Mesangial cell (primary cell): ENCODE results near the gene BRAT1. TPM values are rescaled to one million over a fixed set of nuclear protein-coding genes. Genes with fewer than 3 reads are reported as not detected.

Experiments used
- total RNA-seq: library from RNA; depleted of rRNA; stranded (reverse); fragments of >200 nt; gene quantifications from 2 replicates; pipeline ENCODE4 v1.2.3, GENCODE V29; 2015

BRAT1 gene
- 54.3 and 61.1 TPM in 2 replicates for total RNA-seq

GRCh38 chr7:2555121-2556052, at the start of gene BRAT1:
BRAT1 (minus strand) TSS chr7:2555524; CDS start chr7:2554431, 1,093 bp downstream.

GRCh38 chr7:2558629-2559282, 3.4 kb upstream of the BRAT1 start, which contains the start of gene IQCE:
IQCE (plus strand) TSS chr7:2558979; CDS start chr7:2559182, 203 bp downstream.

GRCh38 chr7:2519119-2519930, 36.0 kb downstream of the BRAT1 start, which contains the start of gene LFNG:
LFNG (plus strand) TSS chr7:2519774; CDS start chr7:2519862, 88 bp downstream.

Other genes starting within 250 kb of the BRAT1 start
- gene SNX8, start 241.1 kb downstream of the BRAT1 start, total RNA-seq, result 28.7 and 31.8 TPM in 2 replicates
- gene EIF3B, start 200.7 kb downstream of the BRAT1 start, total RNA-seq, result 107 and 154 TPM in 2 replicates
- gene CHST12, start 151.9 kb downstream of the BRAT1 start, total RNA-seq, result 9.9 and 19.4 TPM in 2 replicates
- not detected in 2 replicates for gene GRIFIN, start 79.1 kb downstream of the BRAT1 start, total RNA-seq
- gene LFNG, start 35.8 kb downstream of the BRAT1 start, total RNA-seq, result 67.5 and 97.7 TPM in 2 replicates
- 8.0 and 15.0 TPM in 2 replicates for gene IQCE, start 3.5 kb upstream of the BRAT1 start, total RNA-seq
- gene TTYH3, start 76.5 kb upstream of the BRAT1 start, total RNA-seq, result 156 and 181 TPM in 2 replicates
- gene AMZ1, start 132.7 kb upstream of the BRAT1 start, total RNA-seq, result 1.3 and 2.7 TPM in 2 replicates